GM19193 (cell line): Measurements from ENCODE around the gene THEM5.

ENCODE experiments used
- POLR2A ChIP-seq: IDR thresholded peaks from 4 replicates; pipeline ENCODE4 v1.6.1; 2011; ENCODE audit not compliant: insufficient read depth, insufficient read length; ENCODE audit errors: extremely low read depth

THEM5 gene

GRCh38 chr1:151800830-151801229 is 52.7 kb downstream of the THEM5 start:
- no peak for TF ChIP-seq POLR2A

- TF ChIP-seq POLR2A, result no peak
Measured at GRCh38 chr1:151799179-151800022, 54.1 kb downstream of the THEM5 start.

GRCh38 chr1:151798571-151798970 is 54.9 kb downstream of the THEM5 start:
- no peak for TF ChIP-seq POLR2A
